Ascending aorta (tissue), 2 donors: ENCODE results near the gene POLE3. TPM values are rescaled to one million over a fixed set of nuclear protein-coding genes. Genes with fewer than 3 reads are reported as not detected.
A peak's percentile ranks its signal among the peaks of the same experiment; 100 is the strongest.

Experiments used
- DNase-seq, 2 donors: peaks; one replicate each; pipeline ENCODE4 v3.0.0-alpha.2; 2019; ENCODE audit warnings: low spot score in 2 of 2
- H3K27ac ChIP-seq, 2 donors: fragments of 200-600 bp; sonication (generic); one replicate each; pipeline ENCODE4 v1.5.1; 2016 to 2017; ENCODE audit warnings: mild to moderate bottlenecking in 1 of 2
- H3K27me3 ChIP-seq: fragments of 200-600 bp; sonication (generic); one replicate; pipeline ENCODE4 v1.5.1; 2017
- H3K36me3 ChIP-seq, 2 donors: fragments of 200-600 bp; sonication (generic); one replicate each; pipeline ENCODE4 v1.5.1; 2016
- H3K4me1 ChIP-seq, 2 donors: fragments of 200-600 bp; sonication (generic); one replicate each; pipeline ENCODE4 v1.5.1; 2016 to 2017; ENCODE audit warnings: mild to moderate bottlenecking in 1 of 2
- H3K4me3 ChIP-seq, 2 donors: fragments of 200-600 bp; sonication (generic); one replicate each; pipeline ENCODE4 v1.5.1; 2016 to 2017; ENCODE audit warnings: mild to moderate bottlenecking in 1 of 2
- H3K9me3 ChIP-seq, 2 donors: fragments of 200-600 bp; sonication (generic); one replicate each; pipeline ENCODE4 v1.5.1; 2016
- CTCF ChIP-seq, 3 experiments: fragments of 200-600 bp in 2 of 3; fragments of 450-650 bp in 1 of 3; sonication (generic) in 2 of 3; IDR thresholded peaks; one replicate each; pipeline ENCODE4 v1.5.1; 2016 to 2019; ENCODE audit warnings: antibody characterized with exemption in 3 of 3, mild to moderate bottlenecking in 1 of 3, moderate library complexity in 1 of 3
- intact Hi-C: fragments of 100-400 bp; cut with DNase I; formaldehyde crosslinking; loops from one replicate; pipeline ENCODE4 v1.15.1; 2023
- total RNA-seq: library from RNA; depleted of rRNA; stranded (reverse); fragments of >200 nt; gene quantifications from one replicate; pipeline ENCODE4 v1.1.0, GENCODE V29; 2016

POLE3 gene
- total RNA-seq, 1 donor from 2014 or later, result 17.5 TPM

- Histone ChIP-seq H3K4me1 (peaks cover 6 to 8% of the 10 kb centered on the region in 2 donors), H3K27ac (peak within 1 kb of the TSS; percentile 68 to 75), H3K9me3 (no peaks in the 10 kb centered on the region), H3K27me3 (no peaks in the 10 kb centered on the region), H3K36me3 (peaks cover 9 to 19% of the 10 kb centered on the region in 2 donors), H3K4me3 (peak within 1 kb of the TSS; percentile 70 to 88)
- DNase-seq, result peak; percentile 24 to 91
- intact Hi-C loops, result loop anchor here (2.0 to 5.0 kb wide), 2 partner anchors 24 to 35 kb away; partner anchors contain the start of genes ALAD and WDR31
- no peak for TF ChIP-seq CTCF (IDR thresholded peaks at IDR 0.05)
Measured at GRCh38 chr9:113376634-113377567, 33.6 kb downstream of the POLE3 start, which contains the start of gene HDHD3. TSS of gene HDHD3 (minus strand) at chr9:113376986. CDS start at chr9:113374354, 2,632 bp downstream.

- no peak overlapping the region for H3K27ac ChIP-seq
- no peak for DNase-seq
- H3K9me3 ChIP-seq, result no peaks in the 10 kb centered on the region
- no peak for TF ChIP-seq CTCF (IDR thresholded peaks at IDR 0.05)
- H3K4me3 ChIP-seq, result peak overlapping the region; percentile 70 to 88
- H3K27me3 ChIP-seq, result no peaks in the 10 kb centered on the region
- peaks cover 6 to 8% of the 10 kb centered on the region in 2 donors for H3K4me1 ChIP-seq
- peaks cover 9 to 19% of the 10 kb centered on the region in 2 donors for H3K36me3 ChIP-seq
- intact Hi-C loops, result loop anchor here (2.0 to 5.0 kb wide), 2 partner anchors 25 to 33 kb away; partner anchors contain the start of genes ALAD and WDR31
Measured at GRCh38 chr9:113375057-113376023, 35.1 kb downstream of the POLE3 start.

- no peaks in the 10 kb centered on the region for H3K9me3 ChIP-seq
- no peaks in the 10 kb centered on the region for H3K27me3 ChIP-seq
- H3K4me1 ChIP-seq, result peaks cover 6 to 8% of the 10 kb centered on the region in 2 donors
- no peak for DNase-seq
- intact Hi-C loops, result no loop called here
- no peak overlapping the region for H3K4me3 ChIP-seq
- TF ChIP-seq CTCF (IDR thresholded peaks at IDR 0.05), result no peak
- no peak overlapping the region for H3K27ac ChIP-seq
- peaks cover 9 to 19% of the 10 kb centered on the region in 2 donors for H3K36me3 ChIP-seq
Measured at GRCh38 chr9:113373676-113374392, 36.6 kb downstream of the POLE3 start.

GRCh38 chr9:113373256-113373655 lies 37.2 kb downstream of the POLE3 start:
- H3K27ac ChIP-seq, result no peak overlapping the region
- peaks cover 6 to 8% of the 10 kb centered on the region in 2 donors for H3K4me1 ChIP-seq
- no peak overlapping the region for H3K4me3 ChIP-seq
- H3K27me3 ChIP-seq, result no peaks in the 10 kb centered on the region
- no peak for DNase-seq
- no peaks in the 10 kb centered on the region for H3K9me3 ChIP-seq
- TF ChIP-seq CTCF (IDR thresholded peaks at IDR 0.05), result no peak
- intact Hi-C loops, result no loop called here
- peaks cover 9 to 19% of the 10 kb centered on the region in 2 donors for H3K36me3 ChIP-seq

- peaks cover 6 to 8% of the 10 kb centered on the region in 2 donors for H3K4me1 ChIP-seq
- no peaks in the 10 kb centered on the region for H3K9me3 ChIP-seq
- no peaks in the 10 kb centered on the region for H3K27me3 ChIP-seq
- intact Hi-C loops, result no loop called here
- no peak overlapping the region for H3K27ac ChIP-seq
- TF ChIP-seq CTCF (IDR thresholded peaks at IDR 0.05), result no peak
- no peak overlapping the region for H3K4me3 ChIP-seq
- peaks cover 9 to 19% of the 10 kb centered on the region in 2 donors for H3K36me3 ChIP-seq
- DNase-seq, result no peak
Measured at GRCh38 chr9:113372059-113372458, 38.4 kb downstream of the POLE3 start.
